ENCODE results near the gene UBQLN1. TPM values are rescaled to one million over a fixed set of nuclear protein-coding genes. Genes with fewer than 3 reads are reported as not detected.
"Not testable (repeated sequence)": the region's sequence is repeated elsewhere in the genome, so short reads cannot be mapped to it uniquely, and the experiment has no call there.

The UBQLN1 gene
- total RNA-seq, 1 experiment from 2014 or later: 111 TPM

GRCh38 chr9:83706676-83707517 is 861 bp downstream of the UBQLN1 start:
- Mint-ChIP-seq H3K4me3 (peak overlapping the region; percentile 80 to 91), H3K27ac (peak overlapping the region; percentile 69 to 96 (median 83)), H3K27me3 (ENCODE audit: low read depth) (no peaks in the 10 kb centered on the region; the same call in 1 of the 2 replicates), H3K9me3 (peaks cover 3 to 4% of the 10 kb centered on the region in 2 experiments; a peak in 4 of 5 replicates), H3K4me1 (peaks cover 26 to 27% of the 10 kb centered on the region in 2 experiments), H3K36me3 (ENCODE audit: insufficient read depth in 1 of 3, low read depth in 3 of 3) (peaks cover 14 to 21% (median 20%) of the 10 kb centered on the region in 3 experiments)
- DNase-seq: peak; percentile 68
- no peak overlapping the region for H2AK5ac ChIP-seq (ENCODE audit: insufficient read length, low read length)
- H3K23ac ChIP-seq (ENCODE audit: insufficient read length, low read depth, low read length): no peak overlapping the region
- H3K27ac ChIP-seq (ENCODE audit: insufficient read length, low read depth, low read length): peak overlapping the region; percentile 73
- H2AFZ ChIP-seq (ENCODE audit: low read length): no peak overlapping the region
- H2BK15ac ChIP-seq (ENCODE audit: low read depth, low read length): no peak overlapping the region
- H2BK20ac ChIP-seq (ENCODE audit: low read depth, low read length, poor library complexity, severe bottlenecking): no peak overlapping the region
- peak overlapping the region; percentile 99 for H4K91ac ChIP-seq (ENCODE audit: insufficient read length, low read depth, low read length)
- H3K4ac ChIP-seq (ENCODE audit: low read depth, low read length): peak overlapping the region; percentile 82
- peak overlapping the region; percentile 88 for H3K4me2 ChIP-seq (ENCODE audit: insufficient read depth, insufficient read length, low read length)
- no peak overlapping the region for H2BK5ac ChIP-seq (ENCODE audit: insufficient read length, low read length)
- peak overlapping the region; percentile 90 for H3K18ac ChIP-seq (ENCODE audit: insufficient read length, low read depth, low read length)
- H3K14ac ChIP-seq (ENCODE audit: insufficient read depth, low read length): peak overlapping the region; percentile 92
- peaks cover 48% of the 10 kb centered on the region for H3K79me2 ChIP-seq (ENCODE audit: insufficient read depth, low read length)
- no peaks in the 10 kb centered on the region for H3K79me1 ChIP-seq (ENCODE audit: insufficient read depth, low read depth, low read length, poor library complexity, severe bottlenecking)
- peak overlapping the region; percentile 88 for H2BK120ac ChIP-seq (ENCODE audit: low read depth, low read length, poor library complexity, severe bottlenecking)
- no peaks in the 10 kb centered on the region for H3K27me3 ChIP-seq (ENCODE audit: insufficient read depth, low read length)
- H4K20me1 ChIP-seq (ENCODE audit: control insufficient read depth, insufficient read depth, insufficient read length): no peaks in the 10 kb centered on the region
- H3K56ac ChIP-seq (ENCODE audit: insufficient read length, low read depth, low read length): peak overlapping the region; percentile 65
- H3K9me3 ChIP-seq (ENCODE audit: control insufficient read depth, low read depth, low read length): no peaks in the 10 kb centered on the region
- no peaks in the 10 kb centered on the region; the same call in 1 of the 2 replicates for H3K4me1 ChIP-seq (ENCODE audit: insufficient read depth, low read length)
- no peak overlapping the region for H4K5ac ChIP-seq (ENCODE audit: insufficient read length, low read depth, low read length)
- no CpG with 5 or more reads among the region's 42 CpGs for WGBS (ENCODE audit: extremely low coverage, insufficient read length, low lambda C conversion rate)
- H3K9ac ChIP-seq (ENCODE audit: extremely low read depth, insufficient read length, low read length): peak overlapping the region; percentile 86
- TF ChIP-seq CTCF (conservative IDR thresholded peaks at IDR 0.05): no peak
- H3T11ph ChIP-seq (ENCODE audit: low read length): no peak overlapping the region
- no peak overlapping the region for H4K8ac ChIP-seq (replicated peaks; ENCODE audit: insufficient read length, low read depth, low read length)
- H3K23me2 ChIP-seq (ENCODE audit: insufficient read length, low read depth, low read length, poor library complexity, severe bottlenecking): peaks cover 7% of the 10 kb centered on the region
- H2BK12ac ChIP-seq (ENCODE audit: insufficient read length, low read depth, low read length): no peak overlapping the region

GRCh38 chr9:83705219-83705651 is 2.5 kb downstream of the UBQLN1 start:
- WGBS (ENCODE audit: extremely low coverage, insufficient read length, low lambda C conversion rate): no CpG with 5 or more reads among the region's 12 CpGs
- H3K4me2 ChIP-seq (ENCODE audit: insufficient read depth, insufficient read length, low read length); H3T11ph ChIP-seq (ENCODE audit: low read length); H2BK15ac ChIP-seq (ENCODE audit: low read depth, low read length); H2AK5ac ChIP-seq (ENCODE audit: insufficient read length, low read length); H3K27me3 ChIP-seq (ENCODE audit: insufficient read depth, low read length); H3K4me1 ChIP-seq (ENCODE audit: insufficient read depth, low read length); H3K27me3 Mint-ChIP-seq (ENCODE audit: low read depth); H3K9me3 Mint-ChIP-seq; H3K27ac Mint-ChIP-seq; DNase-seq; H4K8ac ChIP-seq (replicated peaks; ENCODE audit: insufficient read length, low read depth, low read length); H2AFZ ChIP-seq (ENCODE audit: low read length); H2BK20ac ChIP-seq (ENCODE audit: low read depth, low read length, poor library complexity, severe bottlenecking); H3K23me2 ChIP-seq (ENCODE audit: insufficient read length, low read depth, low read length, poor library complexity, severe bottlenecking); H2BK12ac ChIP-seq (ENCODE audit: insufficient read length, low read depth, low read length); H3K9ac ChIP-seq (ENCODE audit: extremely low read depth, insufficient read length, low read length); H3K18ac ChIP-seq (ENCODE audit: insufficient read length, low read depth, low read length); H3K9me3 ChIP-seq (ENCODE audit: control insufficient read depth, low read depth, low read length); H4K91ac ChIP-seq (ENCODE audit: insufficient read length, low read depth, low read length); H3K14ac ChIP-seq (ENCODE audit: insufficient read depth, low read length); H4K20me1 ChIP-seq (ENCODE audit: control insufficient read depth, insufficient read depth, insufficient read length); H3K56ac ChIP-seq (ENCODE audit: insufficient read length, low read depth, low read length); H3K4ac ChIP-seq (ENCODE audit: low read depth, low read length); H3K79me1 ChIP-seq (ENCODE audit: insufficient read depth, low read depth, low read length, poor library complexity, severe bottlenecking); H2BK120ac ChIP-seq (ENCODE audit: low read depth, low read length, poor library complexity, severe bottlenecking); H4K5ac ChIP-seq (ENCODE audit: insufficient read length, low read depth, low read length); H2BK5ac ChIP-seq (ENCODE audit: insufficient read length, low read length); H3K27ac ChIP-seq (ENCODE audit: insufficient read length, low read depth, low read length); H3K23ac ChIP-seq (ENCODE audit: insufficient read length, low read depth, low read length): not testable (repeated sequence)
- peak overlapping the region; percentile 80 to 91 for H3K4me3 Mint-ChIP-seq
- peaks cover 14 to 21% (median 20%) of the 10 kb centered on the region in 3 experiments for H3K36me3 Mint-ChIP-seq (ENCODE audit: insufficient read depth in 1 of 3, low read depth in 3 of 3)
- H3K79me2 ChIP-seq (ENCODE audit: insufficient read depth, low read length): peaks cover 63% of the 10 kb centered on the region
- H3K4me1 Mint-ChIP-seq: peaks cover 38 to 39% of the 10 kb centered on the region in 2 experiments

All from H9 (cell line).